Measurements from ENCODE around the gene S100A13.

The S100A13 gene

GRCh38 chr1:153572569-153573015, 54.7 kb downstream of the S100A13 start:
- TF ChIP-seq CTCF (IDR thresholded peaks at IDR 0.05; ENCODE audit: extremely low read depth, missing control alignments): peak; percentile 89
- peak; percentile 78 for DNase-seq (ENCODE audit: low spot score)

DNA sequence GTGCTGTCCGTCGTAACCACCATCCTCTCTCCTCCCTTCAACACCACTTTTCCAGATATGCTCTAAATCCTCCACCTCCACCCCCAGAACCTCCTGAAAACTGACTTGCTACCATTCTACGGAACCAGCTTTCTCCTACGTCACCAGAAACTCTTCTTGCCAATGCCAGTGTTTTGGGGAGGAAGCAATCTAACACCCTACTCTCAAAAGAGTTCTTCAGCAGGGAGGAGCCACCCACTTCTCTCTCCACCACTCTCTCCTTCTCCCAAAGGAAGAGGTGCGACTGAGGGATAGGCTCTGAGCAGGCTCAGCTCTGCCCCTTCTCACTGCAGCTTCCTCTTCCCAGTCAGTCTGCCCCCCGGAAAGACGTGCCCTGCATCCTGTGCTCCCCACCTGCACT, 55.6 kb downstream of the S100A13 start:
- TF ChIP-seq CTCF (IDR thresholded peaks at IDR 0.05; ENCODE audit: extremely low read depth, missing control alignments): no peak
- DNase-seq (ENCODE audit: low spot score): no peak

DNA sequence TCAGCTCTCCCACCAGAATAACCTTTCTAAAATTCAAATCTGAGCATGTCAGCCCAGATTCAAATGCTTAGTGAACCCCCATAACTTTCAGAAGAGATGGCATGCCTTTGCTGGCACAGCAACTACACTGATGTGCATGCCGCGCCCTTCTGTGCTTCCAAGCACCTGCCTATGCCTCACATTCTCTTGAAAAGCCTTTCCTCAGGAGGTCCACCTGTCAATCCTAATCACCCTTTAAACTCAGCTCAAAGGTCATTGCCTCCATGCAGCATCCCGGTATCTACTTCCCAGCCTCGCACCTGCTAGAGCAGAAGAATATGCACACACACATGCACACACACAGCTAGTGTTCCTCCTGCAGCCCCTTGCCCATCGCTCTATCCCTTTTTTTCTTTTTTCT, 56.4 kb downstream of the S100A13 start:
- no peak for DNase-seq (ENCODE audit: low spot score)
- TF ChIP-seq CTCF (IDR thresholded peaks at IDR 0.05; ENCODE audit: extremely low read depth, missing control alignments): no peak

- TF ChIP-seq CTCF (IDR thresholded peaks at IDR 0.05; ENCODE audit: extremely low read depth, missing control alignments): no peak
- no peak for DNase-seq (ENCODE audit: low spot score)
Measured at GRCh38 chr1:153569465-153569864, 57.8 kb downstream of the S100A13 start.
